Activated naive CD8-positive, alpha-beta T cell (primary cell): ENCODE results near the gene FXYD6.

Source experiments
- H3K27ac Mint-ChIP-seq: one replicate; pipeline ENCODE4 v1.8.0; 2021; ENCODE audit warnings: mixed read lengths
- H3K27me3 Mint-ChIP-seq: one replicate; pipeline ENCODE4 v1.8.0; 2021; ENCODE audit warnings: mixed read lengths
- H3K36me3 Mint-ChIP-seq: one replicate; pipeline ENCODE4 v1.8.0; 2021; ENCODE audit warnings: mixed read lengths
- H3K4me1 Mint-ChIP-seq: one replicate; pipeline ENCODE4 v1.8.0; 2021; ENCODE audit warnings: low read depth, mixed read lengths
- H3K4me3 Mint-ChIP-seq: one replicate; pipeline ENCODE4 v1.8.0; 2021; ENCODE audit warnings: mild to moderate bottlenecking, mixed read lengths
- H3K9me3 Mint-ChIP-seq: one replicate; pipeline ENCODE4 v1.8.0; 2021; ENCODE audit warnings: low read depth, mixed read lengths

FXYD6 gene

GRCh38 chr11:117914991-117915618, 38.6 kb upstream of the FXYD6 start:
- Mint-ChIP-seq H3K9me3 (no peaks in the 10 kb centered on the region), H3K27me3 (no peaks in the 10 kb centered on the region), H3K27ac (no peak overlapping the region), H3K4me3 (no peak overlapping the region), H3K36me3 (peaks cover 2% of the 10 kb centered on the region), H3K4me1 (peaks cover 3% of the 10 kb centered on the region)

- H3K27ac Mint-ChIP-seq, result no peak overlapping the region
- no peak overlapping the region for H3K4me3 Mint-ChIP-seq
- peaks cover 2% of the 10 kb centered on the region for H3K36me3 Mint-ChIP-seq
- H3K4me1 Mint-ChIP-seq, result peaks cover under 1% of the 10 kb centered on the region
- no peaks in the 10 kb centered on the region for H3K27me3 Mint-ChIP-seq
- H3K9me3 Mint-ChIP-seq, result no peaks in the 10 kb centered on the region
Observed at GRCh38 chr11:117914398-117914761, 37.9 kb upstream of the FXYD6 start.

- Mint-ChIP-seq H3K4me1 (no peaks in the 10 kb centered on the region), H3K36me3 (peaks cover 2% of the 10 kb centered on the region), H3K4me3 (no peak overlapping the region), H3K27me3 (no peaks in the 10 kb centered on the region), H3K27ac (no peak overlapping the region), H3K9me3 (no peaks in the 10 kb centered on the region)
Observed at GRCh38 chr11:117913736-117914397, 37.4 kb upstream of the FXYD6 start.

- no peaks in the 10 kb centered on the region for H3K27me3 Mint-ChIP-seq
- no peaks in the 10 kb centered on the region for H3K9me3 Mint-ChIP-seq
- H3K27ac Mint-ChIP-seq, result no peak overlapping the region
- peaks cover 6% of the 10 kb centered on the region for H3K4me1 Mint-ChIP-seq
- peaks cover 2% of the 10 kb centered on the region for H3K36me3 Mint-ChIP-seq
- no peak overlapping the region for H3K4me3 Mint-ChIP-seq
Observed at GRCh38 chr11:117912497-117912896, 36.0 kb upstream of the FXYD6 start.

GRCh38 chr11:117911694-117912093, 35.2 kb upstream of the FXYD6 start:
- Mint-ChIP-seq H3K27ac (no peak overlapping the region), H3K4me3 (no peak overlapping the region), H3K27me3 (no peaks in the 10 kb centered on the region), H3K9me3 (no peaks in the 10 kb centered on the region), H3K4me1 (peaks cover 9% of the 10 kb centered on the region), H3K36me3 (peaks cover 2% of the 10 kb centered on the region)

- Mint-ChIP-seq H3K9me3 (no peaks in the 10 kb centered on the region), H3K4me3 (no peak overlapping the region), H3K36me3 (peaks cover under 1% of the 10 kb centered on the region), H3K27me3 (no peaks in the 10 kb centered on the region), H3K4me1 (peaks cover 9% of the 10 kb centered on the region), H3K27ac (no peak overlapping the region)
Observed at GRCh38 chr11:117910941-117911655, 34.6 kb upstream of the FXYD6 start.

- Mint-ChIP-seq H3K4me3 (no peak overlapping the region), H3K27ac (no peak overlapping the region), H3K27me3 (no peaks in the 10 kb centered on the region), H3K9me3 (no peaks in the 10 kb centered on the region), H3K36me3 (no peaks in the 10 kb centered on the region), H3K4me1 (peaks cover 9% of the 10 kb centered on the region)
Observed at GRCh38 chr11:117910525-117910924, 34.1 kb upstream of the FXYD6 start.

GRCh38 chr11:117909611-117910382, 33.3 kb upstream of the FXYD6 start:
- H3K9me3 Mint-ChIP-seq, result no peaks in the 10 kb centered on the region
- no peak overlapping the region for H3K4me3 Mint-ChIP-seq
- no peaks in the 10 kb centered on the region for H3K27me3 Mint-ChIP-seq
- peaks cover 9% of the 10 kb centered on the region for H3K4me1 Mint-ChIP-seq
- no peaks in the 10 kb centered on the region for H3K36me3 Mint-ChIP-seq
- no peak overlapping the region for H3K27ac Mint-ChIP-seq

- Mint-ChIP-seq H3K4me1 (peaks cover 9% of the 10 kb centered on the region), H3K27ac (no peak overlapping the region), H3K4me3 (no peak overlapping the region), H3K9me3 (no peaks in the 10 kb centered on the region), H3K27me3 (no peaks in the 10 kb centered on the region), H3K36me3 (no peaks in the 10 kb centered on the region)
Observed at GRCh38 chr11:117908959-117909610, 32.6 kb upstream of the FXYD6 start.

- no peaks in the 10 kb centered on the region for H3K27me3 Mint-ChIP-seq
- H3K9me3 Mint-ChIP-seq, result no peaks in the 10 kb centered on the region
- no peak overlapping the region for H3K4me3 Mint-ChIP-seq
- H3K4me1 Mint-ChIP-seq, result peaks cover 9% of the 10 kb centered on the region
- no peak overlapping the region for H3K27ac Mint-ChIP-seq
- H3K36me3 Mint-ChIP-seq, result no peaks in the 10 kb centered on the region
Observed at GRCh38 chr11:117908109-117908895, 31.8 kb upstream of the FXYD6 start.

GRCh38 chr11:117907276-117908108, 31.0 kb upstream of the FXYD6 start:
- Mint-ChIP-seq H3K27ac (peak overlapping the region; percentile 61), H3K36me3 (no peaks in the 10 kb centered on the region), H3K4me3 (peak overlapping the region; percentile 4), H3K9me3 (no peaks in the 10 kb centered on the region), H3K4me1 (peaks cover 9% of the 10 kb centered on the region), H3K27me3 (no peaks in the 10 kb centered on the region)

- H3K9me3 Mint-ChIP-seq, result no peaks in the 10 kb centered on the region
- peaks cover 9% of the 10 kb centered on the region for H3K4me1 Mint-ChIP-seq
- H3K36me3 Mint-ChIP-seq, result no peaks in the 10 kb centered on the region
Observed at GRCh38 chr11:117906710-117907109, 30.3 kb upstream of the FXYD6 start.

GRCh38 chr11:117906126-117906525, 29.7 kb upstream of the FXYD6 start:
- no peaks in the 10 kb centered on the region for H3K27me3 Mint-ChIP-seq
- no peak overlapping the region for H3K4me3 Mint-ChIP-seq
- peaks cover 9% of the 10 kb centered on the region for H3K4me1 Mint-ChIP-seq
- no peaks in the 10 kb centered on the region for H3K9me3 Mint-ChIP-seq
- H3K27ac Mint-ChIP-seq, result no peak overlapping the region
- no peaks in the 10 kb centered on the region for H3K36me3 Mint-ChIP-seq

More at GRCh38 chr11:117906710-117907109, 30.3 kb upstream of the FXYD6 start:
- H3K4me3 Mint-ChIP-seq, result no peak overlapping the region
- no peak overlapping the region for H3K27ac Mint-ChIP-seq
- H3K27me3 Mint-ChIP-seq, result no peaks in the 10 kb centered on the region
